Measurements from ENCODE around the gene NCOR1.
"Not testable (repeated sequence)": the region's sequence is repeated elsewhere in the genome, so short reads cannot be mapped to it uniquely, and the experiment has no call there.

The NCOR1 gene

DNA sequence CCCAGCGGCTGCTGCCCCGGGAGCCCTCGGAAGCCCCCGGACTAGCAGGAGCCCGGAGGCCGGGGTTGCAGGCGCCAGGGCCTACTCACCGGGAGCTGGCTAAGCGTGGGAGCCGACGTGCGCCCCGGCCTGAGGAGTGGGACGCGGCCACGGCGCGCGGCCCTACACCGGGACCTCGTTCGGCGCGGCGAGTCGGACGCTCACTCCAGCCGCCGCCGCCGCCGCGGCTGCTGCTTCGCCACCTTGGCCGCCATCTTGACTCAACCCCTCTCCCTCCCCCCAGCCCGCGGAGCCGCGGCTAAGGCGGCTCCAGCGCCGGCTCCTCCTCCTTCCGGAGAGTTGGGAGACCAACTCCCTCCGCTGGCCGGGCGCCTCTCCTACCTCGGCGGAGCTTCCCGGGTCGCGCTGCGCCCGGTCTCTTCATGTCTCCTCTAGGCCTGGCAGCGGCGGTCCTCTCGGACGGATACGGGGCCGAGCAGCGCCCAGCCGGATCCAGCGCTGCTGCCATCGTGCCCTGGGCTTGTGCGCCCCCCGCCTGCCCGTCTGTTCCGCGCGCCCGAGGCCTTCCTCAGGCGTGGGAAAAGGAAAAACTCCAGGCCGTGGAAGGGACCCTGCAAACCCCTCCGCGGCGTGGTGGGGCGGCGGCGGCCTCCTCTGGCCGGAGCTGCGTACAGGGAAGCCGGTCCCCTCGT is at the start of gene NCOR1:
Gene NCOR1 (minus strand): TSS at position 262 of the 692 bp plus-strand sequence. CDS start 20,965 bp downstream, outside the sequence.
- peak; percentile 84 for DNase-seq (ENCODE audit: low spot score)

DNA sequence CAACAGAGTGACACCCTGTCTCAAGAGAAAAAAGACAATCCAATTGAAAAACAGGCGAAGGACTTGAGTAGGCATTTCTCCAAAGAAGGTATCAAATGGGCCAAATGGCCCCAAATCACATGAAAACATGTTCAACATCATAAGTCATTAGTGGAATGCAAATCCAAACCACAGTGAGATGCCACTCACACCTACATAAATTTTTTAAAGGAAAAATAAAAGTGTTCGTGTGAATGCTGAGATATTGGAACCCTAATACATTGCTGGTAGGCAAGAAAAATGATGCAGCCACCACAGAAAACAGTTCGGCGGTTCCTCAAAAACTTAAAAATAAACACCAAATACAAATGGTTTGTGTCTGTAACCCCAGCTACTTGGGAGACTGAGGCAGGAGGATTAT is 46.9 kb upstream of the NCOR1 start:
- DNase-seq (ENCODE audit: low spot score), result no peak

- DNase-seq (ENCODE audit: low spot score), result no peak
These were observed 45.7 kb upstream of the NCOR1 start for GRCh38 chr17:16261049-16261448.

- DNase-seq (ENCODE audit: low spot score), result no peak
These were observed 44.6 kb upstream of the NCOR1 start for GRCh38 chr17:16259926-16260325.

GRCh38 chr17:16258901-16259300 is 43.6 kb upstream of the NCOR1 start:
- DNase-seq (ENCODE audit: low spot score), result no peak

DNA sequence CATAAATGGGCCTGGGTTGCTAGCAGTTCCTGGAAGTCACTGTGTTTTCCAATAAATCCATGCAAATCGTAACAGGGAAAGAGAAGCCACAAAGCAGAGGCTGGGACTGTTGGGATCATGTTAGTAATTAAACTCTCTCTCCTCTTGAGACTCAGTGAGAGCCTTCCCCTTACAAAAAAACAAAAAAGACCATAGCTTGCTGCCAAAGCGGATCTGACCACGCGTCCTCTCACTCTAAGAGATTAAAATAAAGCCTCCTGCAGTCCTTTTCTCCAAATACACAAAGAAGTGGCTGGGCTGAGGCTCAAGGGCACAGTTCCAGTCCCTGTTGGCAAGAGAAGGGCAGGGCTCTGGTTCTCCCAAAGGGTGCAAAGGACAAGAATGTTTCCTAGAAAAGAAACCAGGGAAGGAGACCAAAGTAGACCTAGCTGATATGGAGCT is 40.2 kb upstream of the NCOR1 start:
- no peak for DNase-seq (ENCODE audit: low spot score)

- no peak for DNase-seq (ENCODE audit: low spot score)
These were observed 39.6 kb upstream of the NCOR1 start for GRCh38 chr17:16254773-16255400.

DNA sequence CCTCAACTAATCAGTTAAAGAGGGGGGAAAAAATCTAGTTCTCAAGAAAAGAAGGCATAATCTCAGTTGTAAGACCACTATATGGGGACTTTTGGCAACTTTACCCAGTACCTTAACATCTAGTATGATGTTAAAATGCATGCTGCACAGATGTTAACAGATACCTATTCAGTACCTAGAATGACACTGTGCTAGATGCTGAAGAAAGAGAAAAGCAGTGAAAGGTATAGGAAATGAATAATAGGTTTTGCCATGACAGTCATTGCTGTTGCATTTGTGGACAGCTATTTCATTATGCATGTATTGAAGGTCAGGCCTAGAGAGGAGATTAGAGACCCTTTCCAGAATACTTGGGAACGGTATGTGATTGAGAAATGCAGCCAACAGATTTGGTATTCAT is 36.2 kb upstream of the NCOR1 start:
- no peak for DNase-seq (ENCODE audit: low spot score)

DNA sequence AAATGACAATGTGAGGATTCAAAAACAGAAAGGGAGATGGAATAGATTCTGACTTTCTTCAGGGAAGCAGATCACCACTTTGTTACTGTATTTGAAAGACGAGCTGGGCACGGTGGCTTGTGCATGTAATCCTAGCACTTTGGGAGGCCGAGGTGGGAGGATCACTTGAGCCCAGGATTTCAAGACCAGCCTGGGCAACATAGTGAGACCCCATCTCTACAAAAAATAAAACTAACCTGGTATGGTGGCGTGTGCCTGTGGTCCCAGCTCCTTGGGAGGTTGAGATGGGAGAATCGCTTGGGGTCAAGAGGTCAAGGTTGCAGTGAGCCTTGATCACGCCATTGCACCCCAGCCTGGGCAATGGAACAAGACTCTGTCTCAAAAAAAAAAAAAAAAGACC is 35.7 kb upstream of the NCOR1 start:
- DNase-seq (ENCODE audit: low spot score), result no peak

- no peak for DNase-seq (ENCODE audit: low spot score)
These were observed 35.3 kb upstream of the NCOR1 start for GRCh38 chr17:16250635-16251034.

GRCh38 chr17:16247586-16247984 is 32.3 kb upstream of the NCOR1 start:
- no peak for DNase-seq (ENCODE audit: low spot score)

- no peak for DNase-seq (ENCODE audit: low spot score)
These were observed 28.6 kb upstream of the NCOR1 start for GRCh38 chr17:16243801-16244567.

DNA sequence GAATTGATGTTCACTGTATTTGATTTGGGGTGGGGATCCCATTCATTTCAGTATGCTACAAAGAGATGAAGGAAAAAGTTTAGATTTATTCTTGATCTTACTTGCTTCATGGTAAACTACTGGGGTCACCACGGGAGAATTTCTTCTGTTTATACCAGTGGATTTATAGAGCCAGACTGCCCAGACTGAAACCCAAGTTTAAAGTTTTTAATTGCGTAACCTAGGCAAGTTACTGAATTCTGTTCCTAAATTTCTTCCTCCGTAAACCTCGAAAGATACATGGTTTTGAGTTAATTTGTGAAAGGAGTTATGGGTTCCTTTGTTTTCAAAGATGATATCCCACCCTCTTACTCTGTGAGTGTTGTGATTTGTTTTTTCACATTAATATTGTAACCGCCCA is 28.1 kb upstream of the NCOR1 start:
- DNase-seq (ENCODE audit: low spot score), result no peak

DNA sequence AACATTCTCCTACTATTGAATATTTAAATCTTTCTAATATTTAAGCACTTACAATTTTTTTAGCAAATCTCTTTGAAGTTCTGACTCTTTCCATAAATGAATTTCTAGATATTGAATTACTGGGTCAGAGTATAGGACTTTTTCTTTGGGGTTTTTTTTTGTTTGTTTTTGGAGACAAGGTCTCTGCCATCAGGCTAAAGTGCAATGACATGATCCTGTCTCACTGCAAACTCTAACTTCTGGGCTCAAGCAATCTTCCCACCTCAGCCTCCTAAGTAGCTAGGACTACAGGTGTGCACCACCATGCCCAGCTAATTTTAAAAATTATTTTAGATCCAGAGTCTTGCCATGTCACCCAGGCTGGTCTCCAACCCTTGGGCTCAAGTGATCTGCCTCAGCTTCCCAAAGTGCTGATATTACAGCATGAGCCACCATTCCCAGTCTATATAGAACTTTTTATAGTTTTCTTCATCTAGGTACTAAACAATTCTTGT is 26.6 kb upstream of the NCOR1 start:
- DNase-seq (ENCODE audit: low spot score), result no peak

GRCh38 chr17:16239931-16240330 is 24.6 kb upstream of the NCOR1 start:
- no peak for DNase-seq (ENCODE audit: low spot score)

- no peak for DNase-seq (ENCODE audit: low spot score)
These were observed 17.1 kb upstream of the NCOR1 start for GRCh38 chr17:16232391-16232790.

DNA sequence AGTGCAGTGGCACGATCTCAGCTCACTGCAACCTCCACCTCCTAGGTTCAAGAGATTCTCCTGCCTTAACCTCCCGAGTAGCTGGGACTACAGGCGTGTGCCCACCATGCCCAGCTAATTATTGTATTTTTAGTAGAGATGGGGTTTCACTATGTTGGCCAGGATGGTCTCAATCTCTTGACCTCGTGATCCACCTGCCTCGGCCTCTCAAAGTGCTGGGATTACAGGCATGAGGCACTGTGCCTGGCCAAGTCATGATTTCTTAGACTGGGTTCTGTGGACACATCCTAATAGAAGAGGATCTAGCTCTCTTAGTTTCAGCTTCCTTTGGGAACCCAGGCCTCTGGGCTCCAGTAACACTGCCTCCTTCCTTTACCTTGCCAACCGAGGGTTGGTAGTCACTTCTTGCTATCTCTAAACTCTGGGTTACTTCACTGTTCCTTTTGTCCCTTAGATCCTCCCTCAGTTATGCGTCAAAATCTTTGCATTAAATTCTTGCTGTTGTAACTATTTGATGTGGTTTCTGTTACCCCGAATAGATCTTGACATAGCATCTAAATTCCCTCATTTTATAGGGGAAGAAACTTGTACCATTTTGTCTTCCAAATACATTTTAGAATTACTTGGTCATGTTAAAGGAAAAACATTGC is 14.7 kb upstream of the NCOR1 start:
- DNase-seq (ENCODE audit: low spot score), result not testable (repeated sequence)

DNA sequence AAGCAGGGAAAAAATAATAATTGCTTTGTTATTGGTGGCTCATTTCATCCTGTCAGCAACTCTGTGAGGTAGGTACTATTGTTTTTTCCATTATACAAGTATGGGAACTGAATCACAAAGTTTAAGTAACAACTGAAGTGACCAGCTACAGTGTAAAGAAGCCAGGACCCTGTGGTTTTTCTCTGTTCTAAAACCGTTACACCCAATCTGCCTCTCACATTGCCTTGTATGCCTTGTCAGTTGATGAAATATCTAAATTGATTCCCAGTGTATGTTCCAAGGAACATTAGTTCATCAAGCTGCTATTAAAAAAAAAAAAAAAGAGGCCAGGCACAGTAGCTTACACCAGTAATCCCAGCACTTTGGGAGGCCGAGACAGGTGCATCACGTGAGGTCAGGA is 7.1 kb upstream of the NCOR1 start:
- DNase-seq (ENCODE audit: low spot score), result no peak

- DNase-seq (ENCODE audit: low spot score), result peak; percentile 94
These were observed 1.8 kb upstream of the NCOR1 start, which contains the start of gene PIGL for GRCh38 chr17:16217002-16217635. Gene PIGL (plus strand): TSS chr17:16217210. CDS start chr17:16217227, 17 bp downstream.

DNA sequence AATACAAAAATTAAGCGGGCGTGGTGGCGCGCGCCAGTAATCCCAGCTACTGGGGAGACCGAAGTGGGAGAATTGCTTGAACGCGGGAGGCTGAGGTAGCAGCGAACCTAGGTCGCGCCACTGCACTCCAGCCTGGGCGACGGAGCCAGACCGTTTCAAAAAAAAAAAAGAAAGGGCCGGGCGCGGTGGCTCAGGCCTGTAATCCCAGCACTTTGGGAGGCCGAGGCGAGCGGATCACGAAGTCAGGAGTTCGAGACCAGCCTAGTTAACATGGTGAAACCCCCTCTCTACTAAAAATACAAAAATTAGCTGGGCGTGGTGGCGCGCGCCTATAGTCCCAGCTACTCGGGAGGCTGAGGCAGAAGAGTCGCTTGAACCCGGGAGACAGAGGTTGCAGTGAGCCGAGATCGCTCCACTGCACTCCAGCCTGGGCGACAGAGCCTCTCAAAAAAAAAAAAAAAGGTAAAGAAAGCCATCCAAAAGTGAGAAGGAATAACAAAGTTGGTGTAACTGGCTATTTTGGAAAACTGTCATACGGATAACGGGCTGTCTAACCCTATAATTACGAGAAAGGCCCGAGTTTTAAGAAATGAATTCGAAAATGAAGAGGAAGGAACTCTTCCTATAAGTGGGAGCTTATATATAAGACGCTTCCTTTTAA is 1.1 kb upstream of the NCOR1 start:
- not testable (repeated sequence) for DNase-seq (ENCODE audit: low spot score)

- peak; percentile 42 for DNase-seq (ENCODE audit: low spot score)
These were observed 607 bp upstream of the NCOR1 start for GRCh38 chr17:16215965-16216316.

DNA sequence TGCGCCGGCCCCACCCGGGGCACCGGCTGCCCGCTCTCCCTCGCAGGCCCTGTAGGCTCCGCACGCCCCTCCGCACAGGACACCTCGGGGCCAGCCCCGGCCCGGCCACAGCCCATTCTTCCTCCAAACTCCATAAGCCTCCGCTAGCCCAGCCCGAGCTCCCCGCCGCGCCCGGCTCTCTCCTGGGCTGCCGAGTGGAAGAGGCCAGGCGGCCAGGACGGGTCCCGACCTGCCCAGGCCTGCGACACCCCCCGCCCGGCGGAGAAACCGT is 397 bp downstream of the NCOR1 start:
- no peak for DNase-seq (ENCODE audit: low spot score)

All from kidney capillary endothelial cell (primary cell).